Keratinocyte (primary cell): ENCODE measurements around the gene RRP9. TPM values are rescaled to one million over a fixed set of nuclear protein-coding genes. Genes with fewer than 3 reads are reported as not detected.

Experiments
- DNase-seq: peaks from one replicate; pipeline ENCODE4 v3.0.0-alpha.2; 2011; ENCODE audit warnings: low read depth, missing footprints, low spot score
- FAIRE-seq: peaks from 2 replicates; lab custom pipeline; 2011; peaks lifted over from hg19 to GRCh38; lab: Jason Lieb, UNC
- H2AFZ ChIP-seq: 2 replicates; pipeline ENCODE4 v1.6.0; 2012; ENCODE audit warnings: low read length, control low read depth, inconsistent platforms; ENCODE audit not compliant: control insufficient read depth
- H3K27ac ChIP-seq: 2 replicates; pipeline ENCODE4 v1.5.1; 2011; ENCODE audit warnings: low read length; ENCODE audit not compliant: control insufficient read depth, insufficient read depth
- H3K27me3 ChIP-seq: 3 replicates; pipeline ENCODE4 v1.6.0; 2011; ENCODE audit warnings: low read length; ENCODE audit not compliant: control insufficient read depth, insufficient read depth; ENCODE audit errors: extremely low read depth
- H3K36me3 ChIP-seq, 2 experiments: 2 replicates in 1 of 2; 3 replicates in 1 of 2; pipeline ENCODE4 v1.5.1; 2011; ENCODE audit warnings: low read length in 2 of 2, mild to moderate bottlenecking in 1 of 2; ENCODE audit not compliant: control insufficient read depth in 2 of 2, insufficient read depth in 2 of 2; ENCODE audit errors: extremely low read depth in 1 of 2
- H3K4me1 ChIP-seq: 3 replicates; pipeline ENCODE4 v1.5.1; 2011; ENCODE audit warnings: low read length; ENCODE audit not compliant: control insufficient read depth, insufficient read depth; ENCODE audit errors: extremely low read depth
- H3K4me2 ChIP-seq: 3 replicates; pipeline ENCODE4 v1.6.0; 2011; ENCODE audit warnings: low read depth, low read length; ENCODE audit not compliant: control insufficient read depth, insufficient read depth; ENCODE audit errors: extremely low read depth
- H3K4me3 ChIP-seq, 3 experiments: fragments of 200-600 bp in 1 of 3; sonication (generic) in 1 of 3; 2 replicates in 2 of 3; 3 replicates in 1 of 3; pipeline ENCODE4 v1.5.1; 2011 to 2016; ENCODE audit warnings: low read length in 3 of 3, mild to moderate bottlenecking in 3 of 3, control low read depth in 2 of 3, inconsistent platforms in 1 of 3, low read depth in 1 of 3, mixed read lengths in 1 of 3, mixed run types in 1 of 3, moderate library complexity in 1 of 3; ENCODE audit not compliant: control insufficient read depth in 2 of 3, insufficient read depth in 2 of 3; ENCODE audit errors: extremely low read depth in 1 of 3
- H3K79me2 ChIP-seq: 2 replicates; pipeline ENCODE4 v1.6.0; 2012; ENCODE audit warnings: low read length; ENCODE audit not compliant: control insufficient read depth, insufficient read depth
- H3K9ac ChIP-seq: 3 replicates; pipeline ENCODE4 v1.6.0; 2011; ENCODE audit warnings: low read length; ENCODE audit not compliant: control insufficient read depth, insufficient read depth; ENCODE audit errors: extremely low read depth
- H3K9me1 ChIP-seq: 3 replicates; pipeline ENCODE4 v1.6.0; 2011; ENCODE audit warnings: low read length; ENCODE audit not compliant: control insufficient read depth, insufficient read depth; ENCODE audit errors: extremely low read depth
- H3K9me3 ChIP-seq: 2 replicates; pipeline ENCODE4 v1.5.1; 2012; ENCODE audit warnings: low read depth, low read length; ENCODE audit not compliant: control insufficient read depth
- H4K20me1 ChIP-seq: 3 replicates; pipeline ENCODE4 v1.6.0; 2011; ENCODE audit warnings: low read length; ENCODE audit not compliant: control insufficient read depth, insufficient read depth; ENCODE audit errors: extremely low read depth
- CTCF ChIP-seq, 3 experiments: IDR thresholded peaks in 1 of 3; conservative IDR thresholded peaks in 1 of 3; optimal IDR thresholded peaks in 1 of 3; 2 replicates in 2 of 3; 3 replicates in 1 of 3; pipeline versions ENCODE3 to v1.5.1; 2011; ENCODE audit warnings: low read length in 3 of 3, mild to moderate bottlenecking in 3 of 3, moderate library complexity in 2 of 3, control low read depth in 1 of 3, inconsistent platforms in 1 of 3; ENCODE audit not compliant: insufficient read depth in 2 of 3; ENCODE audit errors: extremely low read depth in 1 of 3
- EZH2 ChIP-seq: IDR thresholded peaks from one replicate; pipeline ENCODE4 v1.6.1; 2012; ENCODE audit warnings: inconsistent platforms, mild to moderate bottlenecking, low read length, moderate library complexity
- dilution Hi-C: fragments of 300-500 bp; cut with MboI; formaldehyde crosslinking; loops from one replicate; pipeline ENCODE4 v1.7.0; 2020; ENCODE audit warnings: low sequenced_read_pairs; ENCODE audit not compliant: extremely low pct_ligation_motif_present
- polyA plus RNA-seq, 5 experiments: library from polyadenylated mRNA; depleted of rRNA in 3 of 5; stranded (reverse) in 3 of 5; stranded (forward) in 1 of 5; unstranded in 1 of 5; fragments of >200 nt; gene quantifications; 1 replicate in 1 of 5; 2 replicates in 3 of 5; 3 replicates in 1 of 5; pipeline versions ENCODE4 v1.2.1 to v1.2.3, GENCODE V29; 2011 to 2012; ENCODE audit warnings: missing spikeins in 2 of 5, low read depth in 1 of 5, low replicate concordance in 1 of 5

The RRP9 gene
- polyA plus RNA-seq, 1 donor (not counting 4 experiments of a cell fraction or from before 2014, with no cell fraction given) = 21.8 TPM

GRCh38 chr3:51980253-51980652 is 38.5 kb upstream of the RRP9 start:
- Histone ChIP-seq H3K36me3 (no peaks in the 10 kb centered on the region), H3K79me2 (peaks cover 4% of the 10 kb centered on the region), H4K20me1 (no peaks in the 10 kb centered on the region), H3K4me3 (no peak overlapping the region), H3K9ac (no peak overlapping the region), H3K9me3 (no peaks in the 10 kb centered on the region), H3K4me2 (no peak overlapping the region), H3K27ac (no peak overlapping the region), H3K27me3 (no peaks in the 10 kb centered on the region), H3K4me1 (peaks cover 34% of the 10 kb centered on the region), H2AFZ (no peak overlapping the region), H3K9me1 (no peaks in the 10 kb centered on the region)
- dilution Hi-C loops = no loop called here
- TF ChIP-seq CTCF (optimal IDR thresholded peaks at IDR 0.05 in 1 of 3, IDR thresholded peaks at IDR 0.05 in 1 of 3, conservative IDR thresholded peaks at IDR 0.05 in 1 of 3; ENCODE audit: extremely low read depth in 1 of 3, insufficient read depth in 2 of 3, low read length in 3 of 3) = no peak
- TF ChIP-seq EZH2 = no peak
- FAIRE-seq = no peak
- DNase-seq = no peak

GRCh38 chr3:51978143-51978502 is 36.4 kb upstream of the RRP9 start:
- Histone ChIP-seq H3K9me1 (no peaks in the 10 kb centered on the region), H3K4me3 (no peak overlapping the region), H4K20me1 (no peaks in the 10 kb centered on the region), H3K4me2 (peak overlapping the region; percentile 39), H2AFZ (no peak overlapping the region), H3K9me3 (no peaks in the 10 kb centered on the region), H3K27me3 (no peaks in the 10 kb centered on the region), H3K27ac (peak overlapping the region; percentile 22), H3K4me1 (peaks cover 40% of the 10 kb centered on the region), H3K36me3 (no peaks in the 10 kb centered on the region), H3K79me2 (peaks cover 4% of the 10 kb centered on the region), H3K9ac (peak overlapping the region; percentile 33)
- dilution Hi-C loops = no loop called here
- TF ChIP-seq CTCF (optimal IDR thresholded peaks at IDR 0.05 in 1 of 3, IDR thresholded peaks at IDR 0.05 in 1 of 3, conservative IDR thresholded peaks at IDR 0.05 in 1 of 3; ENCODE audit: extremely low read depth in 1 of 3, insufficient read depth in 2 of 3, low read length in 3 of 3) = no peak
- TF ChIP-seq EZH2 = no peak
- DNase-seq (no peak), FAIRE-seq (no peak)
